ENCODE measurements around the gene FGF7.
"Not testable (repeated sequence)": the region's sequence is repeated elsewhere in the genome, so short reads cannot be mapped to it uniquely, and the experiment has no call there.

FGF7 gene

DNA sequence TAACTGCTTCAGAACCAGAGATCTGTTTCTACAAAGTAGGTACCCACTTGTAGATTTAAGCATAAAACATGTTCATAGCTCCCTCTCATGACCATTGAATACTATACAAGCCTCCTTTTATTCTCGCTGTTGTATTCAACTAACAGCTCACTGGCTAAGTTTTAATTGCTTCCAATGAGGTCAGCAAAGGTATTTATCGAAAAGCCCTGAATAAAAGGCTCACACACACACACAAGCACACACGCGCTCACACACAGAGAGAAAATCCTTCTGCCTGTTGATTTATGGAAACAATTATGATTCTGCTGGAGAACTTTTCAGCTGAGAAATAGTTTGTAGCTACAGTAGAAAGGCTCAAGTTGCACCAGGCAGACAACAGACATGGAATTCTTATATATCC is at the start of gene FGF7:
TSS of gene FGF7 (plus strand) at position 222 of the 400 bp plus-strand sequence. CDS start 1,056 bp downstream, outside the sequence.
- DNase-seq: no peak

GRCh38 chr15:49379996-49380395 is 43.0 kb upstream of the FGF7 start:
- DNase-seq: no peak

- no peak for DNase-seq
These were observed 42.1 kb upstream of the FGF7 start for GRCh38 chr15:49380912-49381311.

DNA sequence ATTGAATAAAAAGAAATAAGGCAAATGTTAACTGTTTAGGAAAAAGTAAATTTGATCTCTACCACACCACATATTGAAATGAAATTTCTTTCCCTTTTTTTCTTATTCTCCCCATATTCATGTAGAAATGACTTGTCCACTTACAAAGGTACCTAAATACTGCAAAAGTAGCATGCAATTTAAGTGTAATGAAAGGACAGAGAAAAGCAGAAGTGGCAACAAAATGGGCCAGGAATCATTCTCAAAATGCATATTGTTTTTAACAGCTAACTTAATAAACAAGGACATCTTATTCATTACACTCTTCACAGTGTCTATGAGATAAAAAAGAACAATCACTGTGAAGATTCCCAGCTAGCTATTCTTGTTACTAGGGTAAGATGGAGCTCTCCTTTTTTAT is 40.6 kb upstream of the FGF7 start:
- DNase-seq: no peak

GRCh38 chr15:49383266-49383665 is 39.8 kb upstream of the FGF7 start:
- no peak for DNase-seq

DNA sequence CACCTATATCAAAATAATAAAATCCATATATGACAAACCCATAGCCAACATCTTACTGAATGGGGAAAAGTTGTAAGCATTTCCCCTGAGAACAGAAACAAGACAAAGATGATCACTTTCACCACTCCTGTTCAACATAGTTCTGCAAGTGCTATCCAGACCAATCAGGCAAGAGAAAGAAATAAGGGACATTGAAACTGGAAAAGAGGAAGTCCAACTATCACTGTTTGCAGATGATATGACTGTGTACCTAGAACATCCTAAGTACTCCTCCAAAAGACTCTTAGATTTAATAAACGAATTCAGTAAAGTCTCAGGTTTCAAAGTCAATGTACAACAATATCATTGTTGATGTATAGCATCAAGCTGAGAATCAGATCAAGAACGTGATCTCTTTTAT is 35.6 kb upstream of the FGF7 start:
- no peak for DNase-seq

GRCh38 chr15:49402515-49403296 is 20.3 kb upstream of the FGF7 start:
- not testable (repeated sequence) for DNase-seq

DNA sequence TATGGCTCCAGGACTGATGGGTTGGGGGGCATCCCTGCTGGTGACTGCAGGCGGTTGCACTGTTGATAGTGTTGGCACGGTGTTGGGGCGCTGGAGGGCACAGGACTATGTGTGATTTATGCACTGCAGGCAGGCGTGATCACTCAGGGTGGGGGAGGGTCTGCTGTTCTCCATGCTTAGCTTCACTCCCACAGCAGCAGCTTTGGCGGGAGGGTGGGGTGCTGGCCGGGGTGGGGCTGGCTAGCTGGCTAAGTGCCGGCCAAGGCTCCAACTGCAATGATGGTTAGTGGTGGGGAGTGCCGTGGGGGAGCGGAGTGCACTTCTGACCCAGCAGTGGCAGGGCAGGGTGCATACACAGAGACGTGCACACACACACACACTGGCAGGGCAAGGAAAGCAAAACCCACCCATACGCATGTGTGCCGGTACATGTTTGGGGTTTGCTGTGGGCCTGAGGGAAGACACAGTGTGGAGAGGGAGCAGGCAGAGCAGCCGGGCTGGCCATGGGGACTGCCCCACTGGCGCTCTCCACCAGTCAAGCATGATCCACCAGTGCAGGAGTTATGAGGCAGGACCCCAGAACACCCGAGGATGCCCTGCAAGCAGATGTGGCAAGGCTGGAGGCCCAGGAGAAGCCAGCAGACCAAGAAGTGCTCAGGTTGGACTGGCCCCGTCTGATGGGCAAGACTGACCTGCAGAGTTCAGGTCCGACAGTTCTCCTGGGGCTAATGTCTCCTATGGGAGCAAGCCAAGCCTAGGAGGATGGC is 16.5 kb upstream of the FGF7 start:
- DNase-seq: no peak

DNA sequence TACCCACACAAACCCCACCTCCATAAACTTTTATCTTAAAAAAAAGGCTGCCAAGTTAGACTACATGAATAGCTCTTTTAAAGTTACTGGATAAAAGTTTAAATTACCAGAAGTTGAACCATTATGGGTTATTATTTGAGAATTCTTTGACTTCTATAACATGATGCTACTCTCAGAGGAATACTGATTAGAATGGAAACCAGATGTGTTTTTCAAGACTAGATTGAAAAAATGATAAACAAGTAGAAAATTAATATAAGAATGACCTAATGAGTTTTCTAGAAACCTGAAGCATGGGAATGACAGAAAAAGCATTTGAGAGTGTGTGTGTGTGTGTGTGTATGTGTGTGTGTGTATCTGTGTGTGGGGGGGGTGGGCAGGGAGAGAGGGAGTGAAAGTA is 12.4 kb upstream of the FGF7 start:
- no peak for DNase-seq

DNA sequence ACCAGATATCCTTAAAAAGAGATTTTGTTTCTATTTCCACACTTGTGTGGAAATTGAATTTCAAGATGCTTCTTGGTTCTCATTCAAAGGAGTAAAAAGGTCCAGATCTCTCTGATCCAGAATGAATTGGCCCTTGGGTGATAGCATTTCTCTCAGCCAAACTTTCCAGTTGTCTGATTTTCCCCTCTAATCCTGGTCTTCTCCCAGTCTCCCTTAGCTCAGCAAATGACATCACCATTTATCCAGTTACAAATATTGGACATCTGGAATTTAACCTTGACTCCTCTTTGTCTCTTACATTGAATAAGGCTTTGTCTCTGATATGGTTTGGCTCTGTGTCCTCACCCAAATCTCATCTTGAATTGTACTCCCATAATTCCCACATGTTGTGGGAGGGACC is 10.2 kb upstream of the FGF7 start:
- no peak for DNase-seq

GRCh38 chr15:49415149-49415548 is 7.9 kb upstream of the FGF7 start:
- no peak for DNase-seq

DNA sequence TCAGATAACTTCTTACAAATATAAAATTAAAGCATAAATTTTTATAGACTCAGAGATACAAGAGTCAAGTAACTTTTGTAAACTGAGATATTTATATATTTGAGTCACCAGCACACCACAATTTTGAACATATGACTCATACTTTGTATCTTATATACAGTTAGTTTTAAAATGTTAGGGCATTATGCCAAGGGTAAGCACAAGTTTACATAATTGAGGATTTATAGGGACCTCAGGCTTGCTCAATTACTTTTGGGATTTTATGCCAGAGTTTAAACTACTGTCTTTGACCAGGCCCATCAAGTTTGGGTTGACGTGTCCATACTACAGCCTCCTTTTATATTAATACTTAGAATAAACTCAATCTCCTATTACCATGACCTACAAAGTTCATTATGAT is 7.4 kb upstream of the FGF7 start:
- no peak for DNase-seq

DNA sequence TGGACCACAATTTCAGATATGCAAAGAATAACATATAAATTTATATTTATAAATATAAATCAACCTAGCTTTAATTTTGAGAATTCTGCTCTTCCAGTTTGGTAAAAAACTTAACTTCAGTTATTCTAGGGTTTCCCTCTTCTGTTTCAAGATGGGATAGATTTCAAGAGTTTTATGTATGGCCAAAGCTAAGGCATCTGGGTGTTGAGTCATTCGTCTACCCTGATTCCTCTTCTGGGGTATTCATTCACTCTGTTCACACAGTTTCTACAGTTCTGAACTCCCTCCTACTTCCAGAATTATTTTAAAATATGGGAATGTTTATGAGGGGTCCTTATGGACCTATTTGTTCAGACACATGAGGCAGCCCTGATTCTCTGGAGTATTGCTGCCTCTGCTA is 4.2 kb upstream of the FGF7 start:
- DNase-seq: no peak

- DNase-seq: peak; percentile 20
These were observed 1.1 kb upstream of the FGF7 start for GRCh38 chr15:49421991-49422390.

DNA sequence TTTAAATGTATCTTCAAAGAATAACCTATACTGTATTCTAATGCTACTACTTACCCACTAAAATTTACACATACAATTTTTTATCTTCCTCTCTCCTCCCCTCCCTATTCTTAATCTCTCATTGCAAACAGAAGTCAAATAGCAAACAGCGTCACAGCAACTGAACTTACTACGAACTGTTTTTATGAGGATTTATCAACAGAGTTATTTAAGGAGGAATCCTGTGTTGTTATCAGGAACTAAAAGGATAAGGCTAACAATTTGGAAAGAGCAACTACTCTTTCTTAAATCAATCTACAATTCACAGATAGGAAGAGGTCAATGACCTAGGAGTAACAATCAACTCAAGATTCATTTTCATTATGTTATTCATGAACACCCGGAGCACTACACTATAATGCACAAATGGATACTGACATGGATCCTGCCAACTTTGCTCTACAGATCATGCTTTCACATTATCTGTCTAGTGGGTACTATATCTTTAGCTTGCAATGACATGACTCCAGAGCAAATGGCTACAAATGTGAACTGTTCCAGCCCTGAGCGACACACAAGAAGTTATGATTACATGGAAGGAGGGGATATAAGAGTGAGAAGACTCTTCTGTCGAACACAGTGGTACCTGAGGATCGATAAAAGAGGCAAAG is 984 bp downstream of the FGF7 start:
- no peak for DNase-seq

DNA sequence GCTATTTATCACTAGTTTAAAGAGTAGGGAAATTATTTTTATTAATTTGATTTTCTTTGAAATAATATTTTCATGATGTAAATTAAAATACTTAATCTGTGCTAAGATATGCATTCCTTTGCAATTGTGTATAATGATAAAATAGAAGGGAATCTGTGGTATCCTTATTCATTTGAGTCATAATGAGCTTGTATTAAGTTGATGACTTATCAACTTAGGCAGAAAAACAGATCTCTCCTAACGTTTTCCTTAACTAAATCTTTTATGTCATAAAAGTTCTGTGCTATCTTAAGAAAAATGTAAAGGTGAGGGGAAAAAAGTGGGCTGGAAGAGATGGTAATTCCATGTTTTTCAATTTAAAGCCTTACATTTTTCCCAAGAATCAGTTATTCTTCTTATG is 1.9 kb downstream of the FGF7 start:
- no peak for DNase-seq

DNA sequence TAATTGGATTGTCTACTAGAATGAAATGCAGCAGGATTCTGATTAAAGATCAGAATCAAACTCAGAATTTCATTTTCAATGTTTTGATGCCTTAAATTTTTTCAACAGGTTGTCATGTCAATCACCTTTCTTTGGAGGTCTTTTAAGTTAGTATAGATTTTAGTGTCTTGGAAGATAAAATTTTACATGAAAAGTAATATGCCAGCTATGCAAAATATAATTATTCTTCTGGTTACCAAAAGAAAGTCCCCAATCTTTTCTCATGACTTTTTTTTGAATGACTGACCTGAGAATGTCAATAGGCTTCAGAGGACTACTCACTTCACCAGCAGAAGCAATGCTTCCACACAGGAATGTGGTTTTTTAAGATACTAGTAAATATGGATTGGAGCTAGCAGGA is 4.3 kb downstream of the FGF7 start:
- DNase-seq: no peak

DNA sequence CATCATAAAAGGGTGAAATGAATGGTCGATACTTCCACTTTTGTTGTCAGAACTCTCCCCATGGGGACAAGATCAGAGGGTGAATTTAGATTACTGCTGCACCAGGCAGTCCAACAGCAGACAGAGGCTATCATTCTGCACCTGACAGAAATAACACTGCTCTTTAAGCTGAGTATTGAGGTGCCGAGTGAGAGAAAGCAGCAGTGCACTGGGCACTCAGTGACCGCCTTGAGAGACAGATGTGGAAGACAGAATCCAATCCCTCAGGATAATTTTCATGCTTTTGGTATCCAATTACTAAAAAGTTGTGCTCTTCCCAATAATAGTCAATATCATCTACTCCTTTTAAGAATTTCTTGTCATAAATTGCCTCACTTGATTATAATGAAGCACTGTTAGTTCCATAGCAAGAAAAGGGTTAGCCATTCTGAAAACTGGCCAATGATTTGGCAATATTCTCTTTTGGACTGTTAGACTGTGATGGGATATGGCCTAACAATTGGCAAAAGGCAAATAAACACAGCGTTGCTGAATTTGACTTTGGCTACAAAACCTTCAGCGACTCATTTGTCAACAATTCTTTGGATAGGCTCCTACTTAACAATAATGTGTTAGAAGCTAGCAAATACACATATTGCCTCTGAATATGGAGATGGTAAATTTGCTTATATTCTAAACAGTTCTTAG is 5.5 kb downstream of the FGF7 start:
- no peak for DNase-seq

DNA sequence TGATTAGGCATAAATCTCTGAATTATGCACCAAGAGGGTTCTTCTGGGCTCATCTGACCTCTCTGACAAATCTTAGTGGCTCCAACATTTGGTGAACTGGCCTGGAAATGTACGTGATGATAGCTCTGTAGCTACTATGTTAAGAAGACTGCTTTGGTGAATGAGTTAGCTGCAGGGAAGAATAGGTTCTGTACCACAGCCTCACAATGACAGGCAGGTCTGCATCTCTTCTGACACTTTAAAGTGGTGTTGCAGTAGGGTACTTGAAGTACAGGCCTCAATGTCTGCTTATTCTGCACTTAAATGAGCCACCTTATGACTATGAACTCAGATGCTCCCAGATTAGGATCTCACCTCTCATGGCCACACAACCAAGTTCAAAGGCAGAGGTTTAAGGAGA is 7.0 kb downstream of the FGF7 start:
- no peak for DNase-seq

GRCh38 chr15:49435174-49435573 is 12.1 kb downstream of the FGF7 start:
- no peak for DNase-seq

- DNase-seq: no peak
These were observed 13.7 kb downstream of the FGF7 start for GRCh38 chr15:49436751-49437150.

DNA sequence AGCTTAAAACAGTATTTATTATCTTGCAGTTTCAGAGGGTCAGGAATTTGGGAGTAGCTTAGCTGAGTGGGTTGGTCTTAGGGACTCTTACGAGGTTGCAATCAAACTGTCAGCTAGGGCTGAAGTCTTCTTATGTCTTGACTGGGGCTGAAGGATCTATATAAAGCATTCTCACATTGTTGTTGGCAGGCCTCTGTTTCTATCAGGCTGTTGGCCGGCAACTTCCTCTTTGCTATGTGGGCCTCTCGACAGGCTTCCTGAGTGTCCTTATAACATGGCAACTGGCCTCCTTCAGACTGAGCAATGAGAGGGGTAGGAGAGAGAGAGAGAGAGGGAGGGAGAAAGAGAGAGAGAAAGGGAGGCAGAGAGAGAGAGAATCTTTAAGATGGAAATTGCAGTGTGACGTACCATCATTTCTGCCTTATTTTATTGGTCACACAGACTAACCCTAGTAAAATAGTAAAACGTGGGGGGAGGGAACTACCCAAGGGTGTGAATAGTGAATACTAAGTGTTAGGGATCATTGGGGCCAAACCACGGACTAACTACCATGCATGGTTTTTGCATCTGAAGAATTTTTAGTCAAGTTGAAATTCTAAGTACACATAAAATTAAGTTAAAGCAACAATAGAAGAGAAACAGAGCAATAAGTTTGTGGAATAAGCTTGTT is 16.1 kb downstream of the FGF7 start:
- peak; percentile 19 for DNase-seq

Data from CD4-positive, alpha-beta T cell treated with Interferon gamma for 1 hour (primary cell).